EH (cell line): ENCODE data around the gene BDKRB2.
A peak's percentile ranks its signal among the peaks of the same experiment; 100 is the strongest.
"Not testable (repeated sequence)": the region's sequence is repeated elsewhere in the genome, so short reads cannot be mapped to it uniquely, and the experiment has no call there.

Source experiments
- DNase-seq: peaks from one replicate; pipeline ENCODE4 v3.0.0-alpha.2; 2015; ENCODE audit warnings: low read depth

Gene BDKRB2

GRCh38 chr14:96225213-96225612, 20.6 kb downstream of the BDKRB2 start:
- DNase-seq: no peak

GRCh38 chr14:96225745-96226151, 21.1 kb downstream of the BDKRB2 start:
- peak; percentile 76 for DNase-seq

GRCh38 chr14:96227428-96227827, 22.8 kb downstream of the BDKRB2 start:
- DNase-seq: no peak

GRCh38 chr14:96229315-96229714, 24.7 kb downstream of the BDKRB2 start:
- DNase-seq: no peak

GRCh38 chr14:96231056-96231455, 26.4 kb downstream of the BDKRB2 start:
- no peak for DNase-seq

- no peak for DNase-seq
Observed at GRCh38 chr14:96231526-96232130, 27.0 kb downstream of the BDKRB2 start.

- DNase-seq: no peak
Observed at GRCh38 chr14:96232506-96232905, 27.9 kb downstream of the BDKRB2 start.

- no peak for DNase-seq
Observed at GRCh38 chr14:96233661-96234060, 29.0 kb downstream of the BDKRB2 start.

GRCh38 chr14:96235426-96235825, 30.8 kb downstream of the BDKRB2 start:
- no peak for DNase-seq

GRCh38 chr14:96237641-96238040, 33.0 kb downstream of the BDKRB2 start:
- no peak for DNase-seq

GRCh38 chr14:96238676-96239265, 34.1 kb downstream of the BDKRB2 start:
- peak; percentile 26 for DNase-seq

GRCh38 chr14:96239711-96240141, 35.1 kb downstream of the BDKRB2 start:
- DNase-seq: no peak

GRCh38 chr14:96240641-96241040, 36.0 kb downstream of the BDKRB2 start:
- no peak for DNase-seq

- no peak for DNase-seq
Observed at GRCh38 chr14:96242126-96242525, 37.5 kb downstream of the BDKRB2 start.

GRCh38 chr14:96243785-96244184, 39.1 kb downstream of the BDKRB2 start:
- no peak for DNase-seq

- not testable (repeated sequence) for DNase-seq
Observed at GRCh38 chr14:96245074-96245473, 40.4 kb downstream of the BDKRB2 start.

- DNase-seq: peak; percentile 88
Observed at GRCh38 chr14:96245710-96246538, 41.3 kb downstream of the BDKRB2 start.

- peak; percentile 97 for DNase-seq
Observed at GRCh38 chr14:96246539-96246847, 41.9 kb downstream of the BDKRB2 start.

- peak; percentile 39 for DNase-seq
Observed at GRCh38 chr14:96247031-96247430, 42.4 kb downstream of the BDKRB2 start.

- DNase-seq: peak; percentile 95
Observed at GRCh38 chr14:96249029-96249428, 44.4 kb downstream of the BDKRB2 start.

GRCh38 chr14:96250485-96250884, 45.8 kb downstream of the BDKRB2 start:
- no peak for DNase-seq

- no peak for DNase-seq
Observed at GRCh38 chr14:96251656-96252155, 47.1 kb downstream of the BDKRB2 start.
